GM12891 (cell line): Measurements from ENCODE around the gene MAX.

ENCODE experiments used
- POLR2A ChIP-seq: IDR thresholded peaks from 2 replicates; pipeline ENCODE4 v1.6.1; 2011; ENCODE audit warnings: low read depth, low read length, control low read depth
- POLR2AphosphoS5 ChIP-seq: IDR thresholded peaks from 2 replicates; pipeline ENCODE4 v1.6.1; 2011; ENCODE audit warnings: low read depth, low read length, control low read depth
- POU2F2 ChIP-seq: IDR thresholded peaks from 2 replicates; pipeline ENCODE4 v1.6.1; 2011; ENCODE audit warnings: low read depth, mild to moderate bottlenecking, control low read depth, low read length, moderate library complexity

GRCh38 chr14:65104791-65105190 lies 2.5 kb upstream of the MAX start:
- TF ChIP-seq POLR2A (no peak), POLR2AphosphoS5 (no peak), POU2F2 (no peak)
